Muscle layer of duodenum (tissue), 2 donors: ENCODE data around the gene LTBP2.

ENCODE experiments used
- H3K27ac ChIP-seq: one replicate; pipeline ENCODE4 v1.7.0; 2013; ENCODE audit warnings: mild to moderate bottlenecking, low read length
- H3K27me3 ChIP-seq: one replicate; pipeline ENCODE4 v1.7.0; 2013; ENCODE audit warnings: low read depth, mild to moderate bottlenecking, control low read depth, low read length
- H3K36me3 ChIP-seq, 2 donors: one replicate each; pipeline ENCODE4 v1.7.0; 2013; ENCODE audit warnings: low read length in 2 of 2, control low read depth in 1 of 2, mild to moderate bottlenecking in 1 of 2; ENCODE audit not compliant: insufficient read depth in 2 of 2, control insufficient read depth in 1 of 2
- H3K4me1 ChIP-seq, 2 donors: one replicate each; pipeline ENCODE4 v1.7.0; 2013; ENCODE audit warnings: low read length in 2 of 2, mild to moderate bottlenecking in 2 of 2, control low read depth in 1 of 2, moderate library complexity in 1 of 2; ENCODE audit not compliant: insufficient read depth in 2 of 2, control insufficient read depth in 1 of 2
- H3K4me3 ChIP-seq, 2 donors: one replicate each; pipeline ENCODE4 v1.7.0; 2013; ENCODE audit warnings: low read length in 2 of 2, low read depth in 1 of 2, mild to moderate bottlenecking in 1 of 2
- H3K9me3 ChIP-seq, 2 donors: one replicate each; pipeline ENCODE4 v1.7.0; 2013; ENCODE audit warnings: low read length in 2 of 2, control low read depth in 1 of 2, mild to moderate bottlenecking in 1 of 2; ENCODE audit not compliant: control insufficient read depth in 1 of 2
- donor health status: healthy.

Gene LTBP2

GRCh38 chr14:74619672-74620131 lies 7.7 kb upstream of the LTBP2 start:
- no peak overlapping the region for H3K27ac ChIP-seq

GRCh38 chr14:74618078-74618952 lies 6.3 kb upstream of the LTBP2 start:
- H3K27ac ChIP-seq: peak overlapping the region; percentile 26
- H3K4me3 ChIP-seq: no peak overlapping the region
- no peaks in the 10 kb centered on the region for H3K9me3 ChIP-seq
- peaks cover 7 to 17% of the 10 kb centered on the region in 2 donors for H3K4me1 ChIP-seq
- H3K36me3 ChIP-seq: no peaks in the 10 kb centered on the region
- H3K27me3 ChIP-seq: no peaks in the 10 kb centered on the region

More at GRCh38 chr14:74619672-74620131, 7.7 kb upstream of the LTBP2 start:
- Histone ChIP-seq H3K36me3 (no peaks in the 10 kb centered on the region), H3K9me3 (no peaks in the 10 kb centered on the region), H3K4me1 (peaks cover 7 to 17% of the 10 kb centered on the region in 2 donors), H3K27me3 (no peaks in the 10 kb centered on the region), H3K4me3 (no peak overlapping the region)

GRCh38 chr14:74616996-74617700 lies 5.1 kb upstream of the LTBP2 start:
- H3K36me3 ChIP-seq: no peaks in the 10 kb centered on the region
- no peak overlapping the region for H3K27ac ChIP-seq
- H3K9me3 ChIP-seq: no peaks in the 10 kb centered on the region
- no peaks in the 10 kb centered on the region for H3K27me3 ChIP-seq
- H3K4me3 ChIP-seq: no peak overlapping the region
- peaks cover 7 to 20% of the 10 kb centered on the region in 2 donors for H3K4me1 ChIP-seq

GRCh38 chr14:74616507-74616906 lies 4.5 kb upstream of the LTBP2 start:
- Histone ChIP-seq H3K4me1 (peaks cover 7 to 26% of the 10 kb centered on the region in 2 donors), H3K36me3 (no peaks in the 10 kb centered on the region), H3K27ac (no peak overlapping the region), H3K9me3 (no peaks in the 10 kb centered on the region), H3K27me3 (no peaks in the 10 kb centered on the region), H3K4me3 (no peak overlapping the region)

GRCh38 chr14:74615735-74616134 lies 3.7 kb upstream of the LTBP2 start:
- H3K27ac ChIP-seq: no peak overlapping the region
- H3K36me3 ChIP-seq: no peaks in the 10 kb centered on the region
- H3K27me3 ChIP-seq: no peaks in the 10 kb centered on the region
- no peak overlapping the region for H3K4me3 ChIP-seq
- peaks cover 7 to 28% of the 10 kb centered on the region in 2 donors for H3K4me1 ChIP-seq
- no peaks in the 10 kb centered on the region for H3K9me3 ChIP-seq

GRCh38 chr14:74614508-74615495 lies 2.8 kb upstream of the LTBP2 start:
- Histone ChIP-seq H3K4me1 (peaks cover under 1 to 23% of the 10 kb centered on the region in 2 donors), H3K4me3 (no peak overlapping the region), H3K9me3 (no peaks in the 10 kb centered on the region), H3K36me3 (no peaks in the 10 kb centered on the region), H3K27ac (no peak overlapping the region), H3K27me3 (no peaks in the 10 kb centered on the region)

- Histone ChIP-seq H3K4me3 (no peak overlapping the region), H3K4me1 (peaks cover 0 to 12% of the 10 kb centered on the region in 2 donors), H3K27ac (no peak overlapping the region), H3K36me3 (no peaks in the 10 kb centered on the region), H3K27me3 (no peaks in the 10 kb centered on the region), H3K9me3 (no peaks in the 10 kb centered on the region)
These were observed 1.3 kb upstream of the LTBP2 start for GRCh38 chr14:74613211-74613914.

- Histone ChIP-seq H3K9me3 (no peaks in the 10 kb centered on the region), H3K4me3 (peak overlapping the region; percentile 42 to 78), H3K27ac (no peak overlapping the region), H3K4me1 (peaks cover 0 to 12% of the 10 kb centered on the region in 2 donors), H3K36me3 (no peaks in the 10 kb centered on the region), H3K27me3 (no peaks in the 10 kb centered on the region)
These were observed 449 bp upstream of the LTBP2 start for GRCh38 chr14:74612350-74613021.

GRCh38 chr14:74610866-74611649 lies 979 bp downstream of the LTBP2 start:
- Histone ChIP-seq H3K4me1 (peaks cover 0 to 12% of the 10 kb centered on the region in 2 donors), H3K9me3 (no peaks in the 10 kb centered on the region), H3K27ac (no peak overlapping the region), H3K27me3 (no peaks in the 10 kb centered on the region), H3K4me3 (peak overlapping the region in 1 of 2 donors; percentile 78), H3K36me3 (no peaks in the 10 kb centered on the region)
